Right lobe of liver (tissue), 4 donors: Measurements from ENCODE around the gene NTM.

Experiments
- POLR2A ChIP-seq: fragments of 450-650 bp; IDR thresholded peaks from one replicate; pipeline ENCODE4 v1.6.1; 2017; ENCODE audit warnings: antibody characterized with exemption, mild to moderate bottlenecking
- TF ChIP-seq, protein P1 (sequence below), 4 donors: fragments of 200-600 bp in 3 of 4; fragments of 450-650 bp in 1 of 4; IDR thresholded peaks; one replicate each; pipeline versions ENCODE4 v1.5.1 to v1.8.0; 2016 to 2022; ENCODE audit warnings: antibody characterized with exemption in 4 of 4, mild to moderate bottlenecking in 2 of 4
- donor health status: DM: no; HTN: no; CAD: no.
- donor health status: DM: no; HTN: no; CAD: no.
- donor health status: DM: no; HTN: yes; CAD: no.

DNA sequence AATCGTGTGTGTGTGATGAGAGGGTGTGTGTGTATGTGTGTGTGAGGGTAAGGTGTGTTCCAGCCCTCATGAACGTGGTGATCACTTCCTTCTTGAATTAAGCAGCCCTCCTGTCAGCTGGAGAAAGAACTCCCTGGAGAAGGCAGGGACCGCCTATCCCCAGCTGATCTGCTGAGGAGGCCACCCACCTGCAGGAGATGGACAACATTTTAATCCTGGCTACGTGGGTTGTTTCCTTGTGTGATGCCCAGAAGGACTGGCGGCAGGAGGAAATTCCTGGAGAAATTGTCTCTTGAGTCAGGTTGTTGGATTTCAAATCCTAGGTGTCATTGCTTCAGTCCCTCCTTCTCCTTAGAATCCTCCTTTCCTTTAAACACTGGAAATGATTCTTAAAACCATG lies 878.8 kb downstream of the NTM start:
- TF ChIP-seq, protein P1, sequence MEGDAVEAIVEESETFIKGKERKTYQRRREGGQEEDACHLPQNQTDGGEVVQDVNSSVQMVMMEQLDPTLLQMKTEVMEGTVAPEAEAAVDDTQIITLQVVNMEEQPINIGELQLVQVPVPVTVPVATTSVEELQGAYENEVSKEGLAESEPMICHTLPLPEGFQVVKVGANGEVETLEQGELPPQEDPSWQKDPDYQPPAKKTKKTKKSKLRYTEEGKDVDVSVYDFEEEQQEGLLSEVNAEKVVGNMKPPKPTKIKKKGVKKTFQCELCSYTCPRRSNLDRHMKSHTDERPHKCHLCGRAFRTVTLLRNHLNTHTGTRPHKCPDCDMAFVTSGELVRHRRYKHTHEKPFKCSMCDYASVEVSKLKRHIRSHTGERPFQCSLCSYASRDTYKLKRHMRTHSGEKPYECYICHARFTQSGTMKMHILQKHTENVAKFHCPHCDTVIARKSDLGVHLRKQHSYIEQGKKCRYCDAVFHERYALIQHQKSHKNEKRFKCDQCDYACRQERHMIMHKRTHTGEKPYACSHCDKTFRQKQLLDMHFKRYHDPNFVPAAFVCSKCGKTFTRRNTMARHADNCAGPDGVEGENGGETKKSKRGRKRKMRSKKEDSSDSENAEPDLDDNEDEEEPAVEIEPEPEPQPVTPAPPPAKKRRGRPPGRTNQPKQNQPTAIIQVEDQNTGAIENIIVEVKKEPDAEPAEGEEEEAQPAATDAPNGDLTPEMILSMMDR (IDR thresholded peaks at IDR 0.05) = no peak
- no peak for TF ChIP-seq POLR2A
